Retina (tissue), 1 donor: ENCODE data around the gene ACSL5.
"Not testable (repeated sequence)": the region's sequence is repeated elsewhere in the genome, so short reads cannot be mapped to it uniquely, and the experiment has no call there.

Source experiments
- DNase-seq: peaks from one replicate; pipeline ENCODE4 v3.0.0-alpha.2; 2016

ACSL5 gene

DNA sequence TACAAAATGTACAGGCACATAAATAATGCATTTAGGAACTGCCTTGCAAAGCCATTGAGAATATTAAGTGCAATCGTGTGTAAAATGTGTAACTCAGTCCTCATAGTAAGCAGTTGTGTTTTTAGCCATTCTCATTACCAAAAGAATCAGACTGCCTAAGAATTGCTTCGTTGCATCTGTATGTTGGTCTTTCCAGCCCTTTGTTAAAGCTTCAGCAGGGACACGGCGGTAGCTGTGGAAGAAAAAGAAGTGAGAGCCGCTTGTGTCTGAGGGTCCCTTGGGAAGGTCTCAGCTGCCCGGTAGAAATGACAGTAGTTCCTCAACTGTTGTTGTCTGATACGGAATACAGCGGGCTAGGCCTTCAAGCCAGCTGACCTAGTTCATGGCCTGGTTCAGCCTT, 22.8 kb upstream of the ACSL5 start:
- DNase-seq, result peak; percentile 55

DNA sequence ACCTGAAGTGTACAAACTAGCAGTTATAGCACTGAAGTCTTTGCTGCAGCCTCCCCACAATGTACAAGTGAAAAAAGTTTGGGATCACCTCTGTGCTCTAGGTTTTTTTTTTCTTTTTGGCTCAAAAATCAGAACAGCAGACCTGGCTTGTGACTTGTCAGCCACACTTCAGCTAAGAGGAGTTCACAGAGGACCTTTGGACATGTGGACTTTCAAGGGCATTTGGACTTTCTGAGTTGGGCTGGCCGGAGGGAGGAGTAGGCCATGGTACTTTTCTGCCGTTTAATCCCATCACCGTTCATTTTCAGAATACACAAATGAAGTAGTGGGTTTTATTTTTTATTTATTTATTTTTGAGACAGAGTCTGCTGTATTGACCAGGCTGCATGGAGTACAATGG, 21.9 kb upstream of the ACSL5 start:
- no peak for DNase-seq

DNA sequence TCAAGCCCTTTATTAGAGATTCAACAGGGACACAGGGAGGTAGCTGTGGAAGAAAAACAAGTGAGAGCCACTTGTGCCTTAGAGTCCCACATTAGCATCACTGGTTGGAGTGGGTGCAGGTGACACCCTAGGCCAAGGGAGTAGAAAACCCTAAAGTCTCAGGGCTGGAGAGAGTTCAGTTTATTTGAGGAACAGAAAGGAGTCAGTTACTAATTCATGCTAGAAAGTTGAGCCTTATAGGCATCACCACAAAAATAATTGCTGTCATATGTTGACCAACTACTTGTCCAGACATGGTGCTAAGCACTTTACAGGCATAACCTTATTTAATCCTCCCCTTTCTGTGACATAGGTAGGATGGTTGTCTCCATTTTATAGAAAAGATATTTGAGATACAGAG, 20.9 kb upstream of the ACSL5 start:
- no peak for DNase-seq

DNA sequence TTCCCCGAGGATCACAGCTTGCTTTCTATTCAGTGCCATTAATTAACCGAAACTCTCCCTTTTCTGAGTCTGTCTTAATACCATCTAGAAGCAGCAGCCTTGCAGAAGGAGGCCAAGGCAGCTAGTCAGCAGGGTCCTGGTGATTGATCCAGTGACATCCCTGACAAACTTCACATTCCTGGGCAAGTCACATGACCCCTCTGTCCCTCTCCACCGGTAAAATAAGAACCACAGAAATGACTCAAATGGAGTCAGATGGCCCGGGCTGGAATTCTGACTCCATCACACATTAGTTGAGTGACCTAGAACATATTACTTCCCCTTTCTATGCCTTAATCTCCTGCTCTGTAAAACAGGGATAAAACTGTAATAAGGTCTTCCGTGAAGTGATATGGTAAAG, 17.2 kb upstream of the ACSL5 start:
- DNase-seq, result no peak

DNA sequence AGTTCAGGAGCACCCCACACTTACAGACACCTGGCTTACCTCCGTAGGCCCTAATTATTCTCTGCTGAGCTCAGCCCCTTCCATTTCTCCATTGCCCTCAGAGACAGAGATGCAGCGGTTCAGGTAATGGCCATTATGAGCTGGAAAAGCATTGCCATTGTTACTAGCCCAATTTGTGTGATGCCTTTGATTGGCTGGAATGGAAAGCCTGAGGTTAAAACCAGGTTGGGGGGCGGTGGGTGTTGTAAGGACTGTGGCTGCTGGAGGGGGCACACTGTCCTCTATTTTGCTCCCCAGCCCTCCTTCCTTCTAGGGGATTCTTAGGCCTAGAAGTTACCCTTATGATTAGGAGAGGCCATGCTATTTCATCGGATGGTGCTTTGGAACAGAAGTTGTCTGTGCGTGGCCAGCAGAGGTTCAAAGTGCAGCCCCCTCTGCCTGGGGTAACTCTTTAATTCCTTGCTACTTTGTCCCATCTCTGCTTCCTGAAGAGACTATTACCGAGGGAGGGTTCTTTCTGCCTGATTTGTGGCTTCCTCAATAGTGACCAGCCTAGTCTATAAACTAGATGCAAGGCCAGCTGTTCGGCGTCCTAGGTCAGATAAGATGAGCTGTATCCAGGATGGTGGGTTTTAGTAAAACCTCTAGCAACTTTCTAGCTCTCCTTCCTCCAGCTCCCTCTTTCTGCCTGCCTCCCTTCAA, 14.2 kb upstream of the ACSL5 start:
- no peak for DNase-seq

DNA sequence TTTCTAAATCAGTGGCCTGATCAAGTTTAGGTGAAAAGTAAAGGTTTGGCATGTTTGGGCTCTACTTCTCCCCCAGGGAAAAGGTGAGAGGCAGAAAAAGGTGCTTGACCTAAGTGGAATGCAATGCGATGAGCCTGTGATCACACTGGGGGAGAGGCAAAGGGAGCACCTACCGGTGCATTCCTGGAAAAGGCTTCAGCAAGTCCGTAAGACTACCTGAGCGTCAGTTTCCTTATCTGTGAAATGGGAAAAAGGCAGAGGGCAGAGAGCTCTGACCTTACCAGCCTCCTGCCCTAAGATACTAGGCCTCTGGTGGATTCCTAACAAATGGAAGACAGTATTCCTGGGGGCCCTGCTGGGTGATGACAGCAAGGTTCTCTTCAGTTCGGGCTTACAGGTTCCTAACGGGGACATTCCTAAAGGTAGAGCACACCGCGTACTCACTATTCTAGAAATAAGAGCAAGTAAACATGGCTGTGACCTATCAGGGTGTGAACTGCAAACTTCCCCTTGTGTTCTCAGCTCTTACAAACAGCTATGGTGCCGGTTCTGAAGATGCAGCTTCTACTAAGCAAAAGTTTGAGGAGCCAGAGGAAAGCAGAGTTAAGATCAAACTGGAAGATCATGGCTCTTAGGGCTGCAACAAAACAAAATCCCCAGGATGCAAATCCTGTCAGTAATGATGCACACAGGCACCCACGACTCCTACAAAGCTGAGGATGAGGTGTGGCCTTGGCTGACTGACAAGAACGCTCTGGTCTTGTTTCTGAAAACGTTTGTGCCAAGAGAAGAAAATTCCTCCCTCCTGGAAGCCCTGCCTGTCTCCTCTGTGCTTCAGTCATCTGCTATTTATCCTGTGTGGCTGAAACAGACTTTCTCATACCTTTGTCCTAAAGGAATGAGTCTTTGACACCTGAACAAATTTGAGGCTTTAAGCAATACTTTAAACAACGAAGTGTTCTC, 13.3 kb upstream of the ACSL5 start:
- DNase-seq, result no peak

DNA sequence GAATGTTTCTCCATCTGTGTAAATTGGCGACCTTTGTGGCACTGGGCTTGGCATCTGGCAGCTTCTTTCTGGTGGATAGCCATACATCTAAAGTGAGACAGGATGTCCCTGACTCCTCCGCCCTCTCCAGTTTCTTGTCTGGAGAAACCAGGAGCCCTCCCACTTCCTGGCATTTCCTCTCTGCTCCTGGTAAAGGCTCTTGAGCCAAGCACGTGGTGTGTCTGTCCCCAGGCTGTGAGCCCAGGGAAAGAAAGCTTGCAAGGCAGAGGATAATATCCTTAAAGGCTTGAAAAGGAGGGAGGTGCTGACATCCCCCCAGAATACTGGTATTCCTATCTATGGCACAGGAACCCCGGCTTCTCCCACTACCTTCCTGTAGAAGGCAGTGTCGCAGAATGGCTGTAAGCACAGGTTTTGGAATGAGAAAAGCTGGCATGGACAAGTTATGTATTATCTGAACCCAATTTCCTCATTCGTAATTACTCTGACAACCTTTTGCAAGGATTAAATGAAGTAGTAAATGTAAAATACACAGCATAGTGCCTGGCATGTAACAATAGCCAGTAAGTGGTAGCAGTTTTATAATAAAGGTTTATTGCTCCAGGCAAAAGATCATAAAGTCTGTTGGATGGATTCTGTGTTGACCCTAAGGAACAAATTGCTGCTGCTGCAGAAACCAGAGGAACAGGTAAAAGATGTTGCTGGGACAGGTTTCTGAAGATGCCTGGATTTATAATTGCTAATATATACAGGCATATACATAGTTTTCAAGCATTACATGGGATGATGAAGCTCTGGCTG, 11.8 kb upstream of the ACSL5 start:
- DNase-seq, result no peak

DNA sequence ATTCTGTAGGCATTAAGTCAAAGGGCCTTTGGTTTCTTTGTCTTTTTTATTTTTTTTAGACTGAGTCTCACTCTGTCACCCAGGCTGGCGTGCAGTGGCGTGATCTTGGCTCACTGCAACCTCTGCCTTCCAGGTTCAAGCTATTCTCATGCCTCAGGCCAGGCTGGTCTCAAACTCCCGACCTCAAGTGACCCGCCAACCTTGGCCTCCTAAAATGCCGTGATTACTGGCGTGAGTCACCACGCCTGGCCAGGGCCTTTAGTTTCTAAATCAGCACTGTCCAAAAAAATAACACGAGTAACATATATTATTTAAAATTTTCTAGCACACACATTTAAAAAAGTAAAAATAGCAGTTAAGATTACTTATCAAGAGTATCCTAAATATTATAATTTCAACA, 11.1 kb upstream of the ACSL5 start:
- no peak for DNase-seq

DNA sequence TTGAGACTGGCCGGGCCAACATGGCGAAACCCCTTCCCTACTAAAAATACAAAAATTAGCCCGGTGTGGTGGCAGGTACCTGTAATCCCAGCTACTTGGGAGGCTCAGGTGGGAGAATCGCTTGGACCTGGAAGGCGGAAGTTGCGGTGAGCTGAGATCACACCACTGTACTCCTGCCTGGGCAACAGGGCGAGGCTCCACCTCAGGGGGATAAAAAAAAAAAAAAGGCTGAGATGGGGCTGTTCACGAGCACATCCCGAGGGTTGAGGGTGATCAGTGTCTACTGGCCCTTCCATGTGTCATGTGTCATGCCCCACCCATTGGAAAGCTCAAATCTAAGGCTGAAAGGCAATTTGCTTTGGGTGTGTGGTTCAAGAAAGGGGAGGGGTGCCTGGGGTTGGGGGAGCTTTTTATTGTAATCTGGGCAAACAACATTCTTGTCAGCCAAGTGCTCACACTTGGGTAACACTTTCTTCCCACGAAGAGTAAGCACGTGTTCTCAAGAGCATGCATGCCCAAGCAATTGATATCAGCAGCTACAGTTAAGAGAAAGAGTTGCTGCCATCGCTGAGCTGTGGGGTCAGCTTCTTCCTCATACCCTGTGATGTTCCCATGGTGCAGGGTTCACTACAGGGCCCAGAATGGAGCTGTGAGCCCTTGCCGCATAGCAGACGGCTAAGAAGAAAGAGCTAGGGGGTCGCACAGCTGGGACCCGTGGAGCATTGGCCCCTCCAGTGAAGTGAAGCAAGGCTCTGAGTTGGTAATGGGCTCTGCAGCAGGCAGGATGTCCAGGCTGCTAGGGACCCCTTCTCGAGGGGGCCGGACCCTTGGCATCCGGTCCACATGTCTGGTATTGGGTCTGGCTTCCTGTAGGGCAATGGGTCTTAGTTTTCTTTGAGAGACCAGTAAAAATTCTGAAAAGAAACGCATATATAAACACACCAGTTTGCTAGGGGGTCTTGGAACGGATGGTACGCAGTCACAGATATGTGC, 9.9 kb upstream of the ACSL5 start:
- no peak for DNase-seq

DNA sequence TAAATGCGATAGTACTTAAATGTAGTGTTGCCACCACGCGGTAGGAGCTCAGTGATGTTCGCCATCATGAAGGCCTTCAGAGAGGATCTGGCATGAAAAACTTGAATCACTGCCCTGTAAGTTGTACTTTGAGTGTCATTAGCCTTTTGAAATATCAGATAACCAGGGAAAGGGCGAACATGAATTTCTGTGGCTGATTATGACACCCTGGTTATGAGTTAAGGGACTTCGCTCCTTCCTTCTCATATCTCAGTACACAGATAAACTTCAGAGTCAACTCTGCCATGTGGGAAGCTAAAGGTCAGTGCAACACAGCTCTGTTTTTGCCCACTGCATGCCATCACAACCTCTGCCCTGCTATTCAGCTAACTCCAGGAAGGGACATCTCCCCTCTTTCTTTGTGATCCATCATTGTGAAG, 8.9 kb upstream of the ACSL5 start:
- no peak for DNase-seq

DNA sequence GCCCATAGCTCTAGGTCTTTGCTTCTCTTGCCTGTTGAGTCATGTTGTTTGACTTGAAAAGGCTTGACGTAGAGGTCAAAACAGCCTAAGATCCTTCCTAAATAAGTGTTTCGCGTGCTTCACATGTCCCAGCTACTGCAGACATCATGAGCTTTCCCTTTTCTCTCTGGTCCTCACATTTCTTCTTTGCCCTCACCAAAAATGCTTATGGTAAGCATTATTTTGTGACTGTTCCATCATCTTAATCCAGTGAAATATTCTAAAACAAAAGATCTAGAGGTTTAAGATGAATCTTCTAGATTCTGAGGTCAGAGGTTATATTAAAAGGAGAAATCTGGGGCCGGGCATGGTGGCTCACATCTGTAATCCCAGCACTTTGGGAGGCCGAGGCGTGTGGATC, 8.5 kb upstream of the ACSL5 start:
- DNase-seq, result no peak

DNA sequence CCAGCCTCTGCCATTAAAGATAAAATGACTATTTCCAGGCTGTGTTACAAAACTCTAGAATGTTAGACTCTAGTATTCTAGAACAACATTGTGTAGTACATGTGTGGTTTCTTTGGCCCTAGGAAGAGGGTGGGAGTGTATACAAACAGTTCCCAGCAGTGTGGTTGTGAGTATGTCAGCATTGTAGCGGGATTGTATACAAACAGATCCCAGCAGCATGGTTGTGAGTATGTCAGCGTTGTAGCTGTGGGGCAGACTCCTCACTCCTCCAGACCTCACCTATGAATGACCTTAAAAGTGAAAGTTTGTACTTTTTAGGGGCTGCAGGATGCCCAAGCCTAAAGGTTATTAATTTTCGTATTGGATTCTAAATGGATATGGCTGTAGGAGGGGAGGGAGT, 6.9 kb upstream of the ACSL5 start:
- no peak for DNase-seq

DNA sequence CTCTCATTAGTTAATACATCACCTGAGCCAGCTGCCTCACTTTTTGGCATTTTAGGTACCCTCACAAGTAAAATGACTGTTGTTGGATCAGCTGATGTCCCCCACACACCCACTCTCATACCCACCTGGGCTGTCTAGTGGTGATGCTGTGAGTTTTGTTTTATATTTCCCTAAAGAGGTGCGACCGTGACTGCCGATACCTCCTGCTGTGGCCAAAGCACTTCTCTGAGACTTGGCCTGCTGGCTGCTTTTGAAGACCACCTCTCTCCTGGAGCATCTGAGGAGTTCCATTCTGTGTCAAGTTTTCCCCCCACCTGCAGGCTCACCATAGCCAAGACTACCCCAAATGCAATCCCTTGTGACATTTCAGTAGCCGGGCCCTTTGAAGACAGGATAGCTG, 6.4 kb upstream of the ACSL5 start:
- DNase-seq, result no peak

DNA sequence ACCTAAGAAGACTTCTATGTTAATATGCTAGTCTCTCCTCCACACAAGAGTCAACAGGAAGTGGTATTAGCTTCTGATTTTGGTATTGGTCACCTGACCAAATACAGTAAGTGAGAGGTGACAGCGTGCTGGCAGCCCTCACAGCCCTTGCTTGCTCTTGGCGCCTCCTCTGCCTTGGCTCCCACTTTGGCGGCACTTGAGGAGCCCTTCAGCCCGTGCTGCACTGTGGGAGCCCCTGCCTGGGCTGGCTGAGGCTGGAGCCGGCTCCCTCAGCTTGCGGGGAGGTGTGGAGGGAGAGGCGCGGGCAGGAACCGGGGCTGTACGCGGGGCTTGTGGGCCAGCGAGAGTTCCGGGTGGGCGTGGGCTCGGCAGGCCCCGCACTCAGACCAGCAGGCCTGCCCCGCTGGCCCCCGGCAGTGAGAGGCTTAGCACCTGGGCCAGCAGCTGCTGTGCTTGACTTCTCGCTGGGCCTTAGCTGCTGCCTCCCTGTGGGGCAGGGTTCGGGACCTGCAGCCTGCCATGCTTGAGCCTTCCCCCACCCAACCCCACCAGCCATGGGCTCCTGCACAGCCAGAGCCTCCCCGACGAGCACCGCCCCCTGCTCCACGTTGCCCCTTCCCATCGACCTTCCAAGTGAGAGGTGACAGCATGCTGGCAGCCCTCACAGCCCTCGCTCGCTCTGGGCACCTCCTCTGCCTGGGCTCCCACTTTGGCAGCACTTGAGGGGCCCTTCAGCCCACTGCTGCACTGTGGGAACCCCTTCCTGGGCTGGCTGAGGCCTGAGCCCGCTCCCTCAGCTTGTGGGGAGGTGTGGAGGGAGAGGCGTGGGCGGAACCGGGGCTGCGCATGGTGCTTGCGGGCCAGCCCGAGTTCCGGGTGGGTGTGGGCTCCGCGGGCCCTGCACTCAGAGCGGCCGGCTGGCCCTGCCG, 4.2 kb upstream of the ACSL5 start:
- DNase-seq, result no peak

DNA sequence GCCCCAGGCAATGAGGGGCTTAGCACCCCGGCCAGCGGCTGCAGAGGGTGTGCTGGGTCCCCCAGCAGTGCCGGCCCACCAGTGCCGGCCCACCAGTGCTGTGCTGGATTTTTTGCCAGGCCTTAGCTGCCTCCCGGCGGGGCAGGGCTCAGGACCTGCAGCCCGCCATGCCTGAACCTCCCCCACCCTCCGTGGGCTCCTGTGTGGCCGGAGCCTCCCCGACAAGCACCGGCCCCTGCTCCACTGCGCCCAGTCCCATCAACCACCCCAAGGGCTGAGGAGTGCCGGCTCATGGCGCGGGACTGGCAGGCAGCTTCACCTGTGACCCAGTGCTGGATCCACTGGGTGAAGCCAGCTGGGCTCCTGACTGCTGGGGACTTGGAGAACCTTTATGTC, 3.5 kb upstream of the ACSL5 start:
- DNase-seq, result no peak

DNA sequence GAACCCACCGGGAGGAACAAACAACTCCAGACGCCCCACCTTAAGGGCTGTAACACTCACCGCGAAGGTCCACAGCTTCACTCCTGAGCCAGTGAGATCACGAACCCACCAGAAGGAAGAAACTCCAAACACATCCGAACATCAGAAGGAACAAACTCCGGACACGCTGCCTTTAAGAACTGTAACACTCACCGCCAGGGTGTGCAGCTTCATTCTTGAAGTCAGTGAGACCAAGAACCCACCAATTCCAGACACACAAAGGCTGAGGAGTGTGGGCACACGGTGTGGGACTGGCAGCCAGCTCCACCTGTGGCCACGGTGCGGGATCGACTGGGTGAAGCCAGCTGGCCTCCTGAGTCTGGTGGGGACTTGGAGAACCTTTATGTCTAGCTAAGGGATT, 2.6 kb upstream of the ACSL5 start:
- not testable (repeated sequence) for DNase-seq

DNA sequence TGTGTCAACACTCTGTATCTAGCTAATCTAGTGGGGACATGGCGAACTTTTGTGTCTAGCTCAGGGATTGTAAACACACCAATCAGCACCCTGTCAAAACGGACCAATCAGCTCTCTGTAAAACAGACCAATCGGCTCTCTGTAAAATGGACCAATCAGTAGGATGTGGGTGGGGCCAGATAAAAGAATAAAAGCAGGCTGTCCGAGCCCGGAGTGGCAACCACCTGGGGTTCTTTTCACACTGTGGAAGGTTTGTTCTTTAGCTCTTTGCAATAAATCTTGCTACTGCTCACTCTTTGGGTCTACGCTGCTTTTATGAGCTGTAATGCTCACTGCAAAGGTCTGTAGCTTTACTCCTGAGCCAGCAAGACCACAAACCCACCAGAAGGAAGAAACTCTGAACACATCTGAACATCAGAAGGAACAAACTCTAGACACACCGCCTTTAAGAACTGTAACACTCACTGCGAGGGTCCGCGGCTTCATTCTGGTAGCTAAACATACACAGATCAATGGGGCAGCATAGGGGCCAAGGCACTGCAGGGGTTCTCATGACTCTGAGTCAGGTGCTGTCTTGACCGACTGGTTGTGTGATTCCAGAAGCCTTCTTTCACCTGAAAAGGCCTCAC, 1.6 kb upstream of the ACSL5 start:
- DNase-seq, result not testable (repeated sequence)

DNA sequence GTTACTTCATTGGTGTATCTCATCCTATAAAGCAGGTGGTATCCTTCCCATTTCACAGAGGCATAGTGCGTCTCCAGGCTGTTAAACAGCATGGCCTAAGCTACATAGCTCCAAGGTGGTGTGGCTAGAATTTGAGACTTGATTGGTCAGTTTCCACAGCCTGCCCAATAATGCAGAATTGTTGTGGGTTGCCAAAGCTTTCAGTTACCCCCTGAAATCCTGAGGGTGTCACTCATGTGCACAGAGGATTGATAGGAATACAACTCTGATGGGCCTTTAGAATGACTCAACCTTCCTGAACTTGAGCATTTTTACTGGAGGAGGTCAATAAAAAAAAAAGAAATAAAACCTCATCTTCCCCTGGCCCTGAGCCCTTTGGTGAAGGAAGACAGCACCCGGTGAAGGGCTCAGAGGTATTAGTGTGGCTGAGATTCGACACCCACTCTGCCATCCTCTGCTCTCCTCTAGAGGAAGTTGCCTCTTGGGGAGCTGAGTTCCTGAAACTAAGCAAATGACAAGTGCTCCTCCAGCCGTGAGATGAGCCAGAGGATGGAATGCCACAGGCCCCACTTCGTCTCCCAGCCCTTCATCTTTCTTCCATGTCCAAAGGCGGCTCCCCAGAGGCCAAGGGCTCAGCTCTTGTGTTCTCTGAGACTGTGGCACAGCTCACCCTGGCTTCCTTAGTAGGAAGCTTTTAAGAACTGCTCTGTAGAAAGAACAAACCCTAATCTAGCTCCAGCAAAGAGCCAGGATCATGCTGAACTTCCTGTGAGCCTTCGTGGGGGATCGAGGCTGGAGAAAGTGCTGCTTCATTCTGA, 1.0 kb downstream of the ACSL5 start:
- no peak for DNase-seq

DNA sequence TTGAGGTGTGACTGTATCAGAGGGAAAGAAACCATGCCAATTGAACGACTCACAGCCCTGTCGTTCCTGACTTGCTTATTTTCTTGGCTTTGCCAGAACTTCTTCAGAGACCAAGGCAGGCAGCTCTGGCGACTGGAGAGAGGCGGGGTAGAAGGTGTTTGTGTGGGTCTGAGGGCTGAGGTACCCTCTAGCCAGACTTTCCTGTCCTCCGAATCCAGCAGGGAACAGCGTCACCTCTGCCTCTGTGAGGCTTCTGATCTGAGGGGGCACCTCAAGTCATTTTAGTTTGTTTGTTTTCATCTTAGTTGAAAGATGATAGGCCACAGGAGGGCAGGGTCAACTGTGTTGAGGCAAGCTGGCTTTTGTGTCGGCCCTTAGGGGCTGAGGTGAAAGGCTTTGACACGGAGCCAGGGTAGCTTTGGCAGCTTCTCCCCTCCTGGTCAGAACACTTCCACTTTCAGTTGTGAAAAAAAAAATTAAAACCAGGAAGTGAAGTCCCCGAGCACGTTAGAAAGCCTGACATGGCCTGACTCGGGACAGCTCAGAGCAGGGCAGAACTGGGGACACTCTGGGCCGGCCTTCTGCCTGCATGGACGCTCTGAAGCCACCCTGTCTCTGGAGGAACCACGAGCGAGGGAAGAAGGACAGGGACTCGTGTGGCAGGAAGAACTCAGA, 1.9 kb downstream of the ACSL5 start:
- no peak for DNase-seq
